Activated CD8-positive, alpha-beta memory T cell treated with anti-CD3 and anti-CD28 coated beads for 48 hours (primary cell): ENCODE results near the gene RRAD.
"Not testable (repeated sequence)": the region's sequence is repeated elsewhere in the genome, so short reads cannot be mapped to it uniquely, and the experiment has no call there.

ENCODE experiments used
- DNase-seq, 3 experiments: peaks; one replicate each; pipeline ENCODE4 v3.0.0-alpha.2; 2020; ENCODE audit warnings: low read depth in 2 of 3, low spot score in 2 of 3

RRAD gene, protein sequence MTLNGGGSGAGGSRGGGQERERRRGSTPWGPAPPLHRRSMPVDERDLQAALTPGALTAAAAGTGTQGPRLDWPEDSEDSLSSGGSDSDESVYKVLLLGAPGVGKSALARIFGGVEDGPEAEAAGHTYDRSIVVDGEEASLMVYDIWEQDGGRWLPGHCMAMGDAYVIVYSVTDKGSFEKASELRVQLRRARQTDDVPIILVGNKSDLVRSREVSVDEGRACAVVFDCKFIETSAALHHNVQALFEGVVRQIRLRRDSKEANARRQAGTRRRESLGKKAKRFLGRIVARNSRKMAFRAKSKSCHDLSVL

DNA sequence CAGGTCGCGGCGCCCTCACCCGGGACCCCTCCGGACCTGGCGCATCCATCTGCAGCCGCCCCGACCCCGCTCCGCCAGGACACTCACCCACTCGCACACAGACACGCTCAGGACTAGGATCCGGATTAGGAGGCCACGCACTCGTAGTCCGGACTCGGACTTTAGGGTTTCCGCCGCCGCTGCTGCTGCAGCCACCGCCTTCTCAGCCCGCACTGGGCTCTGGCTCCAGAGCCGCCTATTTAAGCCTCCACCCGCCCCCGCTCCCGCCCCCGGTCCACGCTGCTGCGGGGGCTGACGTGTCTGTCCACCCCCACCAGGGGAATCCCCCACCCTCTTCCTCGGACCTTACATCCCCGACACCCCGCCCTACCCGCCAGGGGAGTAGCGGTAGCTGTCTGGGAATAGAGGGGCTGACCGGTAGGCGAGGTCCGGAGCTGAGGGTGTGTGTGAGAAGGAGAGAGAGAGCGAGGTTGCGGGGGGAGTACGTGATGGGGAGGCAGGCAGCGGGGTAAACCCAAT is at the start of gene RRAD:
TSS of gene RRAD (minus strand) at position 214 of the 519 bp plus-strand sequence. CDS start 356 bp downstream, outside the sequence.
- DNase-seq: no peak

DNA sequence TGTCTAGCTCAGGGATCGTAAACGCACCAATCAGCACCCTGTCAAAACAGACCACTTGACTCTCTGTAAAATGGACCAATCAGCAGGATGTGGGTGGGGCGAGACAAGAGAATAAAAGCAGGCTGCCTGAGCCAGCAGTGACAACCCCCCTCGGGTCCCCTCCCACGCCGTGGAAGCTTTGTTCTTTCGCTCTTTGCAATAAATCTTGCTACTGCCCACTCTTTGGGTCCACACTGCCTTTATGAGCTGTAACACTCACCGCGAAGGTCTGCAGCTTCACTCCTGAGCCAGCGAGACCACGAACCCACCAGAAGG is 49.6 kb upstream of the RRAD start:
- DNase-seq: peak in 1 of 3 experiments; percentile 38

DNA sequence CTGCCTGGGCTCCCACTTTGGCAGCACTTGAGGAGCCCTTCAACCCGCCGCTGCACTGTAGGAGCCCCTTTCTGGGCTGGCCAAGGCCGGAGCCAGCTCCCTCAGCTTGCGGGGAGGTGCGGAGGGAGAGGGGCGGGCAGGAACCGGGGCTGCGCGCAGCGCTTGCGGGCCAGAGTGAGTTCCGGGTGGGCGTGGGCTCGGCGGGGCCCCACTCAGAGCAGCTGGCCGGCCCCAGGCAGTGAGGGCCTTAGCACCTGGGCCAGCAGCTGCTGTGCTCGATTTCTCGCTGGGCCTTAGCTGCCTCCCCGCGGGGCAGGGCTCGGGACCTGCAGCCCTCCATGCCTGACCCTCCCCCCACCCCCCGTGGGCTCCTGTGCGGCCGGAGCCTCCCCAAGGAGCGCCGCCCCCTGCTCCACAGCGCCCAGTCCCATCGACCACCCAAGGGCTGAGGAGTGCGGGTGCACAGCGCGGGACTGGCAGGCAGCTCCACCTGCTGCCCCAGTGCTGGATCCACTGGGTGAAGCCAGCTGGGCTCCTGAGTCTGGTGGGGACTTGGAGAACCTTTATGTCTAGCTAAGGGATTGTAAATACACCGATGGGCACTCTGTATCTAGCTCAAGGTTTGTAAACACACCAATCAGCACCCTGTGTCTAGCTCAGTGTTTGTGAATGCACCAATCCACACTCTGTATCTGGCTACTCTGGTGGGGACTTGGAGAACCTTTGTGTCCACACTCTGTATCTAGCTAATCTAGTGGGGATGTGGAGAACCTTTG is 49.0 kb upstream of the RRAD start:
- not testable (repeated sequence) for DNase-seq

DNA sequence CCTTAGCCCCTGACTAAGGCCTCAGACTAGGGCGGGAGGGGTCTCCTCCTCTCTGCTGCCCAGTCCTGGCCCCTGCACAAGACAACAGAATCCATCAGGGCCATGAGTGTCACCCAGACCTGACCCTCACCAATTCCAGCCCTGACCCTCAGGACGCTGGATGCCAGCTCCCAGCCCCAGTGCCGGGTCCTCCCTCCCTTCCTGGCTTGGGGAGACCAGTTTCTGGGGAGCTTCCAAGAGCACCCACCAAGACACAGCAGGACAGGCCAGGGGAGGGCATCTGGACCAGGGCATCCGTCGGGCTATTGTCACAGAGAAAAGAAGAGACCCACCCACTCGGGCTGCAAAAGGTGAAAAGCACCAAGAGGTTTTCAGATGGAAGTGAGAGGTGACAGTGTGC is 48.4 kb upstream of the RRAD start:
- no peak for DNase-seq

DNA sequence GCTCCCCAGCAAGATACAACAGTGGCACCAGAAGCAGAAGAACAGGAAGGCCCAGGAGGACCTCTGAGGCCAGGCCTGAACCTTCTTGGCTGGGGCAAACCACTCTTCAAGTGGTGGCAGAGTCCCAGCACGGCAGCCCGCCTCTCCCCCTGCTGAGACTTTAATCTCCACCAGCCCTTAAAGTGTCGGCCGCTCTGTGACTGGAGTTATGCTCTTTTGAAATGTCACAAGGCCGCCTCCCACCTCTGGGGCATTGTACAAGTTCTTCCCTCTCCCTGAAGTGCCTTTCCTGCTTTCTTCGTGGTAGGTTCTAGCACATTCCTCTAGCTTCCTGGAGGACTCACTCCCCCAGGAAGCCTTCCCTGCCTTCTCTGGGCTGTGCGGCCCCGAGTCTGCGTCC is 47.6 kb upstream of the RRAD start:
- DNase-seq: no peak

DNA sequence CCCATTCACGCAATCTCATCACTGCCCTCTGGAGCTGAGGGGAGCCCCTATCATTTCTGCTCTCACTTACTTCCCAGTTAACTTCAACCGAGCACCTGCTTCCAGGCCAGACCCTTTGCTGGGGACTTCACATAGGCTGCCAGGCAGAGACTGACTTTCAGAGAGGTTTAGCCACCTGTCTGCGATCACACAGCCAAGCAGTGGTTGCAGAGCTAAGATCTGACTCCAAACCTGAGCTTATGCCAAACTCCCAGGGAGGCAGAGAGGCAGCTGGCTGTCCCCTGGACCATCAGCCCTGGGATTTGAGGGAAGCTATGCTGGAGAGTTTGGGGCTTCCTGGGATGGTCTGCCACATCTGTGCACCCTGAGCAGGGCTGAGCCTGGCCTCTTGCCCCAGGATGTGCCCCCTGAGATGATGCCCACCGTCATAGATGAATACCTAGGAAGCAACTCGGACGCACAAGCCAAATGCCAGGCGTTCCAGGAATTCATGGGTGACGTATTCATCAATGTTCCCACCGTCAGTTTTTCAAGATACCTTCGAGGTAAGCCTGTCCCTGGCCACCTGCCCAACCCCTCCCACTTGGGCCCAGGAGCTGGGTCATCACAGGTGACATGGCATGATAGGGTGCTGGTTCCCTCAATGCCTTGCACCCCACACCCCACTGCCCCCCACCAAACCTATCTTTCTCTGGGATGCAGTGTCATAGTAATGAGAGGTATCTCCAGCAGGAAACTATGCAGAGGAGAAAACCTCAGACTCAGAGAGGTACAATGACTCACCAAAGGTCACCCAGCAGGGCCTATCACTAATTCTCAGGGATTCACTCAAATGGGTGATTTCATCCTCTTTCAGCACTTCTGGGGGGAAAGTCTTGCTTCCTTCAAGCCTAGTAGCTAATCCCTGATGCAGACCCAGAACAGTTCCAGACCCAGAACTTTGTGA is 45.7 kb upstream of the RRAD start:
- DNase-seq: no peak

DNA sequence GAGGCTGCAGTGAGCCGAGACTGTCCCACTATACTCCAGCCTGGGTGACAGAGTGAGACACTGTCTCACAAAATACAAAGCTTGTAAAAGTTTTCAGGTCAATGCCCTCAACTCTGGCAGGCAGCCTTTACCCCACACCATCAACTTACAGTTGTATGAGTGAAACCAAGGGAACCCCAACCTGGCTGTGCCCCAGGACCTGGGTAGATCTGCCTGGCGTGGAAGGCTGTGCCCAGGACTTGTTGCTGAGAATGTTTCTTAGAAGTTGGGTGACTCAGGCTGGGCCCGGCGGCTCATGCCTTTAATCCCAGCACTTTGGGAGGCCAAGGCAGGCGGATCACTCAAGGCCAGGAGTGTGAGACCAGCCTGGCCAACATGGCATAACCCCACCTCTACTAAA is 43.5 kb upstream of the RRAD start:
- DNase-seq: no peak

DNA sequence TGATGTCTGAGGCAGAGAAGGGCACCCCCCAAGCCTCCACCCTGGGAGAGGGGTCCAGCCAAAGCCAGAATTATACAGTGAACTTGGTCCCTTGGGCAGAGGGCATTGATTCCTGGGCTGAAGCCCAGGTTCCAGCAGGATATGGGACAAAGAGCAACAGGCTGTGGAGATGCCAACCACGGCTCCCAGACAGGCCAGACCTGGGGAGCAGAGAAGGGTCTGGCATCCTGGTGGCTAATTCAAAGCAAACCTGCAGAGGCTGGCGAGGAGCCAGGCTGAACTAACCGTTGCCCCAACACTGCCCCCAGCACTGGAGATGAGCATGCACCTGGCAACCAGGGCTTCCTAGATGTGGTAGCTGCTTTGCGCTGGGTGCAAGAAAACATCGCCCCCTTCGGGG is 38.7 kb upstream of the RRAD start:
- DNase-seq: no peak

DNA sequence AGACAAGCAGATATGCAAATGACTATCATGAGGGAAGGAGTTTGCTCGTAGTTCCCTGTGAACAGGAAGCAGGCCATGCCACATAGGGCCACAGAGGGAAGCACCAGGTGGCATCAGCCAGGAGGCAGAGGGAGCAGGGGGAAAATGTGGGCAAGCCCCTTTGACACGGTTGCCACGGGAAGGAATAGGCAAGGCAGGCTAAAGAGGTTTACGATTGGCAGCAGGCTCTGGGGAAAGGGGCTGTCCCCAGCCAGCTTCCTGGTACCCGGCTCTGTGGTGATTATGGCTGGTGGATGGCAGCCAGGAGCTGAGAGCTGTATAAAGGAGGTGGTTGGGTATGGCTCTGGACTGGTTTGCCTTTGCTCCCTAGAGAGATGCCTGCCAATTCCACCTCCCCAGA is 36.6 kb upstream of the RRAD start:
- DNase-seq: no peak

DNA sequence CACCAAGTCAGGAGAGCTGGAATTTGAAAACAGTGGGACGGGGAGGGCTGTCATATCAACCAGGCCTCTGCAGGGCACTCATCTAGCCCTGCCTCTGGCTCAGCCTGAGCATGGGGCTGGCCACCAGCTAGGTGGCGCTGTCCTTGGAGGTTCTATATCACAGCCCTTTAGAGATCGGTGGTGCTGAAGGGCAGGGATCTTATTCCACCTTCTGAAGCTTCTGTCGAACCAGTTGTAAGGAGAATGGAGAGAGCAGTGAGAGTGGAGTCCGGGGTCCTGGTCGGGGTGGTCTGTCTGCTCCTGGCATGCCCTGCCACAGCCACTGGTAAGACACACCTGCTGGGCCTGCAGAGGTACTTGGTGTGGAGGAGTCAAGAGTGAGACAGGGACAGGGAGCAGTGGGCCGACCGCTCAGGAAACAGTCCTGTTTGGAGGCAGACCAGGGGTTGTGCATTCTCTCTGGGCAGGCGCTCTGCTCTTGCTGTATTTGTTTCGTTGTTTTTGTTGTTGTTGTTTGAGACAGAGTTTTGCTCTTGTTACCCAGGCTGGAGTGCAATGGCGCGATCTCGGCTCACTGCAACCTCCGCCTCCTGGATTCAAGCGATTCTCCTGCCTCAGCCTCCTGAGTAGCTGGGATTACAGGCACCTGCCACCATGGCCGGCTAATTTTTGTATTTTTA is 35.9 kb upstream of the RRAD start, which contains the start of gene CES3:
TSS of gene CES3 (plus strand) at position 202 of the 680 bp plus-strand sequence. CDS start at position 244, 42 bp downstream.
- DNase-seq: peak in 2 of 3 experiments; percentile 25 to 35

DNA sequence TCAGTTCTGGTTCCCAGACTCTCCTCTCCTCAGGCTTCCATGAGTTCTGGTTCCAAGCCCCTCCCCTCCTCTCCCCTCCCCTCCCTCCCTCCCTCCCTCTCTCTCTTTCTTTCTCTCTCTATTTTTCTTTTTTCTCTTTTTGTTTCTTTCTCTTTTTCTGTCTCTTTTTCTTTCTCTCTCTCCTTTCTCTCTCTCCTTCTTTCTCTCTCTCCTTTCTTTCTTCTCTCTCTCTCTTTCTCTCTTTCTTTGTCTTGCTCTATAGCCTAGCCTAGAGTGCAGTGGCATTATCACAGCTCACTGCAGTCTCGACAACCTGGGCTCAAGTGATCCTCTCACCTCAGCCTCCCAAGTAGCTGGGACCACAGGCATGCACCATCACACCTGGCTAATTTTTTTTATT is 34.9 kb upstream of the RRAD start:
- no peak for DNase-seq

DNA sequence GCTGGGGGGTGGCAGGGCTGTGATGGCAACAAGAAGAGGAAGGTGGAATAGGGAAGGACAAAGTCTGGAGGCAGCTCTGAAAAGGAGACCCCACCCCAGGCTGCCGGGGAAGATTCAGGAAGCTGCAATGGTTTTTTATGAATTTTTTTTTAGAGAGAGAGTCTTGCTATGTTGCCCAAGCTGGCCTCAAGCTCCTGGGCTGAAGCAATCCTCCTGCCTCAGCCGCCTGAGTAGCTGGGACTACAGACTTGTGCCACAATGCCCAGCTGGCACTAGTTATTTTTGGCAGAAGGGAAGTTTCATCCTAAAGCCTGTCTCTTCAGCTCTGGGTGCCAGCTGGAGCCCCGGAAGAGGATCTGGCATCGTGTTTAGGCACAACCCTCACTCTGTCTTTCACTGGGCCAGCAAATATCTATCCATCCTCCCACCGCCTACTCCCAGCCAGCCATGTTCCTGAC is 34.4 kb upstream of the RRAD start:
- DNase-seq: no peak

DNA sequence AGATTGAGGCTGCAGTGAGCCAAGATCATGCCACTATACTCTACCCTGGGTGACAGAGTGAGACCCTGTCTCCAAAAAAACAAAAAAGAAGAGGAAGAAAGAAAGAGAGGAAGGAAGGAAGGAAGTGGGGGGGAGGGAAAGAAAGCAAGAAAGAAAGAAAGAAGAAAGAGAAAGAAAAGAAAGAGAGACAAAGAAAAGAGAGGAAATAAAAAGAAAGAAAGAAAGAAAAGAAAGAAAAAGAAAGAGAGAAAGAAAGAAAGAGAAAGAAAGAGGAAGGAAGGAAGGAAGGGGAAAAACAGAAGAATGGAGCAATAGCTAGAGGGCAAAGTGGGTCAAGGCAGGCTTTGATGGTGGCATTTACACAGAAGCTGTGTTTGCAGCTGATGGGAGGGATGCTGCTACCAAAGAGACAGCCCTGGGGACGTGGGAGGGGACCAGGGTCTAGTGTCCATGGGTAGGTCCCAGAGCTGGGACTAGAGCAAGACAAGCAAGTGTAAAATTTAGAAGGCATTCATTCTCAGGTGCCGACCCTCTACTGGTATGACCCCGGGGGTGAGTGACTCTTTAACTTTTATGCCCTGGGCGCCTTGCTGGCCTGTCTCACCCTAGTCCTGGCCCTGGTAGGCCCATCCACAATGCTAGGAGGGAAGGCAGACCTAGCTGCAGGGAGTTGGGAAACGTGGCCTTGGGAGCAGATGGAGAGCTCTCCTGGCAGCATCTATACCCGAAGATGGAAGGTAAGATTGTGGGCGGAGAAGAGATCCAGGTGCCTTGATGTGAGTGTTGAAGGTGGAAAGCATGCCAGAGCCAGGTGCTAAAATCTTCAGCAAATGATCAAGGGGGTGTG is 33.7 kb upstream of the RRAD start:
- no peak for DNase-seq

DNA sequence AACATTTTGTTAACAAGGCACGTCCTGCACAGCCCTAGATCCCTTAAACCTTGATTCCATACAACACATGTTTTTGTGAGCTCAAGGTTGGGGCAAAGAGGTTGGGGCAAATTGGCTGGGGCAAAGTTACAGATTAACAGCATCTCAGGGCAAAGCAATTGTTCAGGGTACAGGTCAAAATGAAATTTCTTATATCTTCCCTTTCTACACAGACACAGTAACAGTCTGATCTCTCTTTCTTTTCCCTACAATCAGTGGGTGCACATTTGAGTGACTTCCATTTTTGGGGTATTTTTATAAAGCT is 30.8 kb upstream of the RRAD start:
- not testable (repeated sequence) for DNase-seq

DNA sequence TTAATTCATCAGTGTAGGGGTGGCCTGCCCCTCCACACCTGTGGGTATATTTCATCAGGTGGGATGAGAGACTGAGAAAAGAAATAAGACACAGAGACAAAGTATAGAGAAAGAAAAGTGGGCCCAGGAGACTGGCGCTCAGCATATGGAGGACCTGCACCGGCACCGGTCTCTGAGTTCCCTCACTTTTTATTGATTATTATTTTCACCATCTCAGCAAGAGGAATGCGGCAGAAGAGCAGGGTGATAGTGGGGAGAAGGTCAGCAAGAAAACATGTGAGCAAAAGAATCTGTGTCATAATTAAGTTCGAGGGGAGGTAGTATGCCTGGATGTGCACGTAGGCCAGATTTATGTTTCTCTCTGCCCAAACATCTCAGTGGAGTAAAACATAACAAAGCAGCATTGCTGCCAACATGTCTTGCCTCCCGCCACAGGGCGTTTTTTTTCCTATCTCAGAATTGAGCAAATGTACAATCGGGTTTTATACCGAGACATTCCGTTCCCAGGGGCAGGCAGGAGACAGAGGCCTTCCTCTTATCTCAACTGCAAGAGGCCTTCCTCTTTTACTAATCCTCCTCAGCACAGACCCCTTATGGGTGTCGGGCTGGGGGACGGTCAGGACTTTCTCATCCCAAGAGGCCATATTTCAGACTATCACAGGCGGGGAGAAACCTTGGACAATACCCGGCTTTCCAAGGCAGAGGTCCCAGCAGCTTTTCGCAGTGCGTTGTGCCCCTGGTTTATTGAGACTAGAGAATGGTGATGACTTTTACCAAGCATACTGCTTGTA is 30.2 kb upstream of the RRAD start:
- DNase-seq: not testable (repeated sequence)

DNA sequence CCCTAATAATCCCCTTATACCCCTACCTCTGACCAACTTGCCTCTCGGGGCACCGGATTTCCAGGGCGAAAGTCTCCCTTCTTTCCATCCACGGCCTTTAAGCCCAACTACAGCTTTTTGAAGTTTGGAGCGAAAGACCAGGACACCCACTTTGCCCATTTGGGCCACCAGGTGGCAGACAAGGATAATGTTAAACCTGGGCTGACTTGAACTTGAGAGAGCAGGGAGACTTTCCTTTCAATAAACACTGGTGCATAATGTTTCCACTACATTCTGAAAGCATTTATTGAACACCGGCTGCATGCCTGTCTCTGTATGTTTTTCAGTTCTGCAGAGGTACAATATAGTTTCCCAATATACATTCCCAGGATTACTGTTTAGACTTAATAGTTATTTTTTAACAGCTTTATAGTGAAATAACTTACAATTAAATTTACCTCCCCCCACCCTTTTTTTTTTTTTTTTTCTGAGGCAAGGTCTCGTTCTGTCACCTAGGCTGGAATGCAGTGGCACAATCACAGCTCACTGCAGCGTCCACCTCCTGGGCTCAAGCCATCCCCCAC is 28.8 kb upstream of the RRAD start:
- DNase-seq: peak in 2 of 3 experiments; percentile 40 to 45

DNA sequence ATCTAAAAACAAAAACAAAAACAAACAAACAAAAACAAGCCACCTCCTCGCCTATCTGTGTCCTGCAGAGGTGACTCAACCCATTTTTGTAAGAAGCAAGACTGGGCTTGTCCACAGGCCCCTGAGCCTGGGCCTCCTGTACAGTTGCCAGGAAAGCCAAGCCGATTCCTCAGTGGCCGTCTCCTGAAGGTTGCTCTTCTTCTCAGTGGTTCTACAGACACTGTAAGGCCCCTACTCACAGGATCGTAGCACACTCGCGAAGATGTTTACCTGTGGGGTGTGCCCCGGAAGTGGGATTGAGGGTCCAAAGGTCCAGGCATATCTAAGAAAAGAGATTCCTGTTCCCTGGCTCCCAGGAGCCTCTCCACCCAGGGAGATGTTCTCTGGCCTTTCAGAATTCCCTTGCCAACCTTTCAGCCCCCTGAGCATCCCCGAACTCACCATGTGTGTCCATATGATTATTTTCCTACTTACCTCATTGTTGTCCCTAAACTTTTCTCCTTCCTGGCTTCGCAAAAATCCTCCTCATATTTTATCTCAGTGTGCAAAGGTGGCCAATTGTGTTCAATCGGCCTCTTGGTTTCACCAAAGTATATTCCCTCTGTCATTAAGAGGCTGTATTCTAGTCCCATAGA is 28.2 kb upstream of the RRAD start:
- DNase-seq: no peak

DNA sequence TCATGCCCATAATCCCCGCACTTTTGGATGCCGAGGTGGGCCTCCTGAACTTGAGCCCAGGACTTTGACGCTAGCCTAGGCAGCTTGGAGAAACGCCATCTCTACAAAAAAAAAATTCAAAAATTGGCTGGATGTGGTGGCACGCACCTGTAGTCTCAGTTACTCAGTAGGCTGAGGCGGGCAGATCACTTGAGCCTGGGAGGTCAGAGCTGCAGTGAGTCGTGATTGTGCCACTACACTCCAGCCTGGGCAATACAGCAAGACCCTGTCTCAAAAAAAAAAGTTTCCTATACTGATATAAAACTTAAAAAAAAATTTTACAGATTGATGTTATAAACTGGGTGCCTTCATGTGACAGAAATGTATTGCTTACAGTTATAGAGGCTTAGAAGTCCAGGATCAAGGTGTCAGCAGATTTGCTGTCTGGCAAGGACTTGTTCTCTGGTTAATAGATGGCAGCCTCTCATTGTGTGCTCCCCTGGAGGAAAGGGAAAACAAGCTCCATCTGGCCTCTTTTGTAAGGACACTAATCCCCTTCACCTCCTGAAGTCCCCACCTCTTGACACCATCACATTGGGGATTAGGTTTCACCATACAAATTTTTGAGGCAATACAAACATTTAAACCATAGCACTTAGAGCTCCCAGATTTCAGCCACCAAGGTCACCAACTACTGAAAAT is 27.2 kb upstream of the RRAD start:
- no peak for DNase-seq
